IMR-90 (cell line): ENCODE results near the gene NOL9.

Experiments used
- CEBPB ChIP-seq: IDR thresholded peaks from 2 replicates; pipeline ENCODE4 v1.6.1; 2012; ENCODE audit warnings: low read depth, low read length, improper control_type of control experiment
- CTCF ChIP-seq: conservative IDR thresholded peaks from 2 replicates; pipeline ENCODE4 v1.5.1; 2012; ENCODE audit warnings: mild to moderate bottlenecking, low read depth, low read length, improper control_type of control experiment
- ELK1 ChIP-seq: fragments of 150-350 bp; IDR thresholded peaks from 2 replicates; pipeline ENCODE4 v1.6.1; 2016; ENCODE audit warnings: low read depth, mild to moderate bottlenecking, low read length, moderate library complexity, borderline replicate concordance
- FOS ChIP-seq: fragments of 150-350 bp; IDR thresholded peaks from 2 replicates; pipeline ENCODE4 v1.6.1; 2016; ENCODE audit warnings: low read depth, low read length
- MAZ ChIP-seq: IDR thresholded peaks from 2 replicates; pipeline ENCODE4 v1.6.1; 2012; ENCODE audit warnings: low read depth, mild to moderate bottlenecking, low read length, improper control_type of control experiment, moderate library complexity, borderline replicate concordance
- NFE2L2 ChIP-seq: fragments of 150-350 bp; IDR thresholded peaks from 2 replicates; pipeline ENCODE4 v1.6.1; 2016; ENCODE audit warnings: low read depth, mild to moderate bottlenecking, low read length
- POLR2A ChIP-seq: IDR thresholded peaks from 2 replicates; pipeline ENCODE4 v1.6.1; 2012; ENCODE audit warnings: mild to moderate bottlenecking, low read depth, low read length
- RCOR1 ChIP-seq: IDR thresholded peaks from 2 replicates; pipeline ENCODE4 v1.6.1; 2012; ENCODE audit warnings: mild to moderate bottlenecking, low read length, improper control_type of control experiment; ENCODE audit not compliant: insufficient replicate concordance
- SMC3 ChIP-seq: fragments of 150-350 bp; IDR thresholded peaks from 2 replicates; pipeline ENCODE4 v1.6.1; 2016; ENCODE audit warnings: low read depth, mild to moderate bottlenecking, antibody characterized with exemption, low read length, moderate library complexity
- TF ChIP-seq, protein P1 (sequence below): fragments of 150-350 bp; IDR thresholded peaks from 2 replicates; pipeline ENCODE4 v1.6.1; 2017; ENCODE audit warnings: mild to moderate bottlenecking, antibody characterized with exemption, low read length, low read depth

DNA sequence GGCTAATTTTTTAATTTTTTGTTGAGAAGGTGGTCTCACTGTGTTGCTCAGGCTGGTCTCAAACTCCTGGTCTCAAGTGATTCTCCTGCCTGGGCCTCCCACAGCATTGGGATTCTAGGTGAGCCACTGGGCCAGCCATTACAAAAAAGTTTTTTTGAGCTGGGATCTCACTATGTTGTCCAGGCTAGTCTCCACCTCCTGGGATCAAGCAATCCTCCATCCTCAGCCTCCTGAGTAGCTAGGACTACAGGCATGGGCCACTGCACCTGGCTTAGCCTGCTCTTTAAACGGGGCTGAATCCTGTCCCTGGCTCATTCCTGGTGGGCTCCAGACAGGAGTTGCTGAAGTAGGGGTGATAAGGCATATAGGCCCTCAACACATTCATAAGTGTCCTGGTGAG lies 3.3 kb upstream of the NOL9 start:
- TF ChIP-seq CTCF (no peak), RCOR1 (no peak), ELK1 (no peak), POLR2A (no peak), NFE2L2 (no peak), MAZ (no peak), SMC3 (no peak), CEBPB (no peak), FOS (no peak)
- TF ChIP-seq, protein P1, sequence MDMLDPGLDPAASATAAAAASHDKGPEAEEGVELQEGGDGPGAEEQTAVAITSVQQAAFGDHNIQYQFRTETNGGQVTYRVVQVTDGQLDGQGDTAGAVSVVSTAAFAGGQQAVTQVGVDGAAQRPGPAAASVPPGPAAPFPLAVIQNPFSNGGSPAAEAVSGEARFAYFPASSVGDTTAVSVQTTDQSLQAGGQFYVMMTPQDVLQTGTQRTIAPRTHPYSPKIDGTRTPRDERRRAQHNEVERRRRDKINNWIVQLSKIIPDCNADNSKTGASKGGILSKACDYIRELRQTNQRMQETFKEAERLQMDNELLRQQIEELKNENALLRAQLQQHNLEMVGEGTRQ, result no peak
